H1 (cell line): ENCODE results near the gene CCDC12. TPM values are rescaled to one million over a fixed set of nuclear protein-coding genes. Genes with fewer than 3 reads are reported as not detected.

Experiments
- CHD7 ChIP-seq: fragments of 300-600 bp; sonication (generic); IDR thresholded peaks from 2 replicates; pipeline ENCODE4 v1.7.1; 2012; ENCODE audit warnings: low read length, moderate library complexity, mild to moderate bottlenecking, inconsistent platforms; ENCODE audit not compliant: insufficient replicate concordance
- EP300 ChIP-seq, 2 experiments: IDR thresholded peaks; 1 replicate in 1 of 2; 2 replicates in 1 of 2; pipeline ENCODE4 v1.6.1; 2011 to 2012; ENCODE audit warnings: low read depth in 2 of 2, low read length in 2 of 2, mild to moderate bottlenecking in 2 of 2, borderline replicate concordance in 1 of 2, inconsistent platforms in 1 of 2, moderate library complexity in 1 of 2
- TEAD4 ChIP-seq: IDR thresholded peaks from 2 replicates; pipeline ENCODE4 v1.6.1; 2012; ENCODE audit warnings: low read depth, low read length, inconsistent platforms, mixed read lengths
- polyA plus RNA-seq, 7 experiments: library from polyadenylated mRNA; depleted of rRNA in 3 of 7; stranded (reverse) in 5 of 7; unstranded in 2 of 7; fragments of >200 nt in 5 of 7; fragments of 200-250 nt in 2 of 7; gene quantifications; 1 replicate in 5 of 7; 2 replicates in 1 of 7; 4 replicates in 1 of 7; pipeline versions ENCODE4 v1.2.1 to v1.2.3, GENCODE V29; 2011 to 2013; ENCODE audit warnings: missing spikeins in 2 of 7, mixed read lengths in 2 of 7
- total RNA-seq: library from RNA; stranded (reverse); fragmentation: NEBNext Ultra II Directional; extraction: Animal tissue kit (Norgen Biotek cat#: 25700); gene quantifications from 2 replicates; pipeline ENCODE4 v1.2.1, GENCODE V29; 2021

CCDC12 gene
- total and polyA plus RNA-seq, 2 of the 8 experiments (the other 6 are each of a cell fraction or from before 2014, with no cell fraction given), result 29.5 to 41.3 TPM

- TF ChIP-seq CHD7, result no peak
- no peak for TF ChIP-seq EP300 (IDR thresholded peaks at IDR 0.05; ENCODE audit: borderline replicate concordance in 1 of 2, low read depth in 2 of 2, low read length in 2 of 2)
- no peak for TF ChIP-seq TEAD4
Measured at GRCh38 chr3:46905213-46905560, 71.4 kb downstream of the CCDC12 start (continued).
